Kidney epithelial cell (primary cell): Measurements from ENCODE around the gene SELPLG. TPM values are rescaled to one million over a fixed set of nuclear protein-coding genes. Genes with fewer than 3 reads are reported as not detected.

Experiments
- DNase-seq: peaks from one replicate; pipeline ENCODE4 v3.0.0-alpha.2; 2010; ENCODE audit warnings: low read depth
- H3K27me3 ChIP-seq: 2 replicates; pipeline ENCODE4 v1.6.0; 2011; ENCODE audit warnings: low read length; ENCODE audit not compliant: control insufficient read depth, insufficient read depth
- H3K36me3 ChIP-seq: 2 replicates; pipeline ENCODE4 v1.5.1; 2011; ENCODE audit warnings: low read length; ENCODE audit not compliant: control insufficient read depth, insufficient read depth
- H3K4me3 ChIP-seq: 2 replicates; pipeline ENCODE4 v1.5.1; 2011; ENCODE audit warnings: low read depth, mild to moderate bottlenecking, control low read depth, low read length
- CTCF ChIP-seq: IDR thresholded peaks from 2 replicates; pipeline ENCODE4 v1.5.1; 2011; ENCODE audit warnings: mild to moderate bottlenecking, moderate library complexity, low read length, control low read depth, inconsistent platforms; ENCODE audit not compliant: insufficient read depth, poor library complexity, severe bottlenecking
- total RNA-seq: library from RNA; depleted of rRNA; stranded (reverse); fragments of >200 nt; gene quantifications from 2 replicates; pipeline ENCODE4 v1.2.3, GENCODE V29; 2015

The SELPLG gene
- total RNA-seq, 1 donor from 2014 or later = 0.42 TPM

GRCh38 chr12:108650083-108650482, 16.4 kb upstream of the SELPLG start:
- no peak for TF ChIP-seq CTCF
- Histone ChIP-seq H3K4me3 (no peak overlapping the region), H3K27me3 (no peaks in the 10 kb centered on the region), H3K36me3 (peaks cover 3% of the 10 kb centered on the region)
- no peak for DNase-seq

DNA sequence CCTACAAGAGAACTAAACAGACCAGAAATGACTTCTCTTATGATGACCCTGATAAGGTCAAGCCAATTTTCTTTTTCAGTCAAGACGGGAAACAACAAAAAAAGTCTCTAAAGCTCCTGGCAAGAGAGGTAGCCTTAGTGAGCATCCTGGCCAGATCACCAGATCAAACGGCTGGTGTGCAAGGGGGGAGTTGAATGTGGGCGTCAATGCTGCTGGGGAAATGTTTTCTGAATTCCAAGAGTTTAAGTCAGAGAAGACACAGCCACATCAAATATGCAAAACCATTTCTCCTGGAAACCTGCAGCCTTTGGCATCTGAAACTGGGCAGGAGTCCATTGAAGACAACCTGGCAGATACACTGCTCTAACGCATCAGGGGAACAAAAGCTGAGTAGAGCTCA, 16.0 kb upstream of the SELPLG start:
- no peak for TF ChIP-seq CTCF
- H3K4me3 ChIP-seq = no peak overlapping the region
- DNase-seq = peak; percentile 65
- peaks cover 3% of the 10 kb centered on the region for H3K36me3 ChIP-seq
- no peaks in the 10 kb centered on the region for H3K27me3 ChIP-seq

GRCh38 chr12:108649126-108649525, 15.4 kb upstream of the SELPLG start:
- no peak for DNase-seq
- H3K27me3 ChIP-seq = no peaks in the 10 kb centered on the region
- peaks cover 3% of the 10 kb centered on the region for H3K36me3 ChIP-seq
- no peak overlapping the region for H3K4me3 ChIP-seq
- TF ChIP-seq CTCF = no peak

DNA sequence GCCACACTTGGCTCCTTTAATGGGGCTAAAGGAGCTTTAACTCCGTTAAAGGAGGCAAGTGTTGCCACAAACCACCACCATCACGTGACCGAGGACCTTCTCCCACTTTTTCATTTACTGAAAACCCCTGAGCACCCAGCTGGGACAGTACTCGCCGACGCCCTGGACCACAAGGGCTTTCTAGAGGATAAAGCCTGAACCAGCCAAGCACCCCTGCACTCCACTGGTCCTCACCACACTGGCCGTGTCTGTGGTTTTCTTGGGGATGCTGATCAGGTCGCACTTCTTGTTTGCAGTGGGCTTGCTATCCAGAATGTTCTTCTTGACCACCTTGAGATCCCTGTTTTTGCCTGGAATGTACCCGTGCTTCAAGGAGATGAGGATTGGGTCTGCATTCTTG, 14.7 kb upstream of the SELPLG start:
- Histone ChIP-seq H3K27me3 (no peaks in the 10 kb centered on the region), H3K36me3 (peaks cover 3% of the 10 kb centered on the region), H3K4me3 (no peak overlapping the region)
- no peak for DNase-seq
- no peak for TF ChIP-seq CTCF

DNA sequence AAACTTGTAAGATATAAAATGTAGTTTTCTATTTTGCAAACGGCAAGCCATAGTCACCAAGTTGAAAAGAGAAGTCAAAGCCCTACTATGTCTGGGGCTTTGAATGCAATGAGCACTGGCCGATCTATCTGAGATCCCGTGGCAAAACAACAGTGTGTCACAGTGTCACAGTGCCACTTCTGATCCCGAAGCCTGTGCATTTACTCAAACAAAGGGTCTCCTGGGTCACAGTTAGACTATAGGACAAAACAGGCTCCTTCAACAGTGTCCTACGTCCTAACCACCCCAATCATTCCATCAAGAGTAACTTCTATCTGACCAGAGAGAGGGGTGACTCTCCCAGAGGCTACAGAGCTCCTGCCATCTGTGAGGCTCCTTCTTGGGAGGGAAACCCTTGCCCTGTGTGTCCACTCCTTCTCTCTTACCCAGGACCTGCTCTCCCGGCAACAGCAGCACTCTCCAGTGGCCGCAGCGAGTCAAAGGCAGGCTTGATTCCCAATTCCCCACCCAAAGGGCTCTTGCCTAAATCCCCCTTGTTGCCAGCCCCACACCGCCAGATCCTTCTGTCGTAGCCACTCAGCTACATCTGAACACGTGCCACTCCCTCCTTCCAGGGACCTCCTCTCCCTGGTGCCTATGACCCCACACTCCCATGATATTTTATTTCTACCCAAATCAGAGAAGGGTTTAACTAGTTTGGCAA, 14.0 kb upstream of the SELPLG start:
- Histone ChIP-seq H3K27me3 (no peaks in the 10 kb centered on the region), H3K36me3 (peaks cover 3% of the 10 kb centered on the region), H3K4me3 (no peak overlapping the region)
- no peak for DNase-seq
- TF ChIP-seq CTCF = no peak
